Peyer's patch (tissue), 4 donors: ENCODE data around the gene TMC7.

ENCODE experiments used
- POLR2A ChIP-seq, 2 donors: fragments of 450-650 bp; IDR thresholded peaks; one replicate each; pipeline ENCODE4 v1.5.1; 2017; ENCODE audit warnings: antibody characterized with exemption in 2 of 2, mild to moderate bottlenecking in 2 of 2, moderate library complexity in 2 of 2
- TF ChIP-seq, protein P1 (sequence below), 6 experiments: fragments of 450-650 bp in 4 of 6; fragments of 200-600 bp in 2 of 6; sonication (generic) in 1 of 6; IDR thresholded peaks; one replicate each; pipeline ENCODE4 v1.5.1; 2017 to 2019; ENCODE audit warnings: antibody characterized with exemption in 6 of 6, mild to moderate bottlenecking in 3 of 6, moderate library complexity in 1 of 6

DNA sequence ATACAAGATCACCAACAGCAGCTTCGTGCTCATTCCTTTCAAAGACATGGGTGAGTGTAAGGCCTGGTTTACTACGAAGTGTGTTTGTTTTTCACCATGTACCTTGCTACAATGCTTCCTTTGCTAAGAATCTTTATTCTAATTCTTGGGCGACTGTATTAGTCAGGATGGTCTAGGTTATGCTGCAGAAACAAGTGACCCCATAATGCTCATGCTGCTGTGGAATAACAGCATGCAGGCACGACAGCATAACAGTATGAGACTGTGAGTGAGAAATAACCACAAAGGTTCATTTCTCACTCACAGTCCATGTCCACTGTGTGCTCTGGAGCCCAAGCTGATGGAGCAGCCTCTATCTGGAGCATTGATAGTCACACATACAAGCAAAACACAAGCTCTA, 38.0 kb downstream of the TMC7 start:
- TF ChIP-seq, protein P1, sequence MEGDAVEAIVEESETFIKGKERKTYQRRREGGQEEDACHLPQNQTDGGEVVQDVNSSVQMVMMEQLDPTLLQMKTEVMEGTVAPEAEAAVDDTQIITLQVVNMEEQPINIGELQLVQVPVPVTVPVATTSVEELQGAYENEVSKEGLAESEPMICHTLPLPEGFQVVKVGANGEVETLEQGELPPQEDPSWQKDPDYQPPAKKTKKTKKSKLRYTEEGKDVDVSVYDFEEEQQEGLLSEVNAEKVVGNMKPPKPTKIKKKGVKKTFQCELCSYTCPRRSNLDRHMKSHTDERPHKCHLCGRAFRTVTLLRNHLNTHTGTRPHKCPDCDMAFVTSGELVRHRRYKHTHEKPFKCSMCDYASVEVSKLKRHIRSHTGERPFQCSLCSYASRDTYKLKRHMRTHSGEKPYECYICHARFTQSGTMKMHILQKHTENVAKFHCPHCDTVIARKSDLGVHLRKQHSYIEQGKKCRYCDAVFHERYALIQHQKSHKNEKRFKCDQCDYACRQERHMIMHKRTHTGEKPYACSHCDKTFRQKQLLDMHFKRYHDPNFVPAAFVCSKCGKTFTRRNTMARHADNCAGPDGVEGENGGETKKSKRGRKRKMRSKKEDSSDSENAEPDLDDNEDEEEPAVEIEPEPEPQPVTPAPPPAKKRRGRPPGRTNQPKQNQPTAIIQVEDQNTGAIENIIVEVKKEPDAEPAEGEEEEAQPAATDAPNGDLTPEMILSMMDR (IDR thresholded peaks at IDR 0.05), result no peak
- TF ChIP-seq POLR2A (IDR thresholded peaks at IDR 0.05), result no peak
